ENCODE results near the gene RIPK3.

- TF ChIP-seq GATA2 (IDR thresholded peaks at IDR 0.05; ENCODE audit: low read depth, low read length) (no peak), GATA3 (IDR thresholded peaks at IDR 0.05; ENCODE audit: low read depth, low read length) (no peak)
These were observed 8.7 kb downstream of the RIPK3 start for GRCh38 chr14:24330973-24331674.

Measured in SH-SY5Y (cell line).